ENCODE measurements around the gene MLLT3. TPM values are rescaled to one million over a fixed set of nuclear protein-coding genes. Genes with fewer than 3 reads are reported as not detected.

Gene MLLT3
- total RNA-seq, 4 donors from 2014 or later, result 10.2 to 15.3 (median 14.5) TPM

DNA sequence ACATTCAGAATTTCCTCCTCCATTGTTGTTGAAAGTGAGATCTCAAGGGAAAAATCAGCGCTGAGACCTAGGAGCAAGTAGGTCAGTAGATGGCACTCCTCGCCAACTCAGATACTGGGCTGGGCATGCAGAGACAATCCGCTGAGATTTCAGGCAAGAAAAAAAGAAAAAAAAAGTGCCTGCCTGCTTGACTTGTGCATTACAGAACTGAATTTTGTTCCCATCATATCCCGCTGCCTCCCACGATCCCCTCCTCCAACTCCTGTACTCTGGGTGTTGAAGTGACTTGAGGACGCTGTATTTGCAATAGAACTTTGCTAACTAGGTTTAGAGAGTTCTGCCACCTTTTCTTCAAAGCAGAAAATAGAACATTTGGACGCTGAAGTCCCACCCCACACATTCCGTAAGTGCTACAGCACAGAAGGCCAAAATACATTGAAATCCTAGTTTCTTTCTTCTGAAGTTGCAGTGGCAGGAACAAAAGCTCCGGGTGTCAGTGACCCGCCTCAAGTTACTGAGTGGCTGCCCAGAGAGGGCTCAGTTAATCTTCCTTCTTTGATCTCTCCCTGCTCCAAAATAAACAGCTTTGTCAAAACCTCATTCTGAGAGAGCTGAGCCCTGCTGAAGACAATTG is 265.8 kb downstream of the MLLT3 start:
- peak; percentile 15 to 59 for DNase-seq (ENCODE audit: low spot score in 2 of 2)
- TF ChIP-seq, protein P1, sequence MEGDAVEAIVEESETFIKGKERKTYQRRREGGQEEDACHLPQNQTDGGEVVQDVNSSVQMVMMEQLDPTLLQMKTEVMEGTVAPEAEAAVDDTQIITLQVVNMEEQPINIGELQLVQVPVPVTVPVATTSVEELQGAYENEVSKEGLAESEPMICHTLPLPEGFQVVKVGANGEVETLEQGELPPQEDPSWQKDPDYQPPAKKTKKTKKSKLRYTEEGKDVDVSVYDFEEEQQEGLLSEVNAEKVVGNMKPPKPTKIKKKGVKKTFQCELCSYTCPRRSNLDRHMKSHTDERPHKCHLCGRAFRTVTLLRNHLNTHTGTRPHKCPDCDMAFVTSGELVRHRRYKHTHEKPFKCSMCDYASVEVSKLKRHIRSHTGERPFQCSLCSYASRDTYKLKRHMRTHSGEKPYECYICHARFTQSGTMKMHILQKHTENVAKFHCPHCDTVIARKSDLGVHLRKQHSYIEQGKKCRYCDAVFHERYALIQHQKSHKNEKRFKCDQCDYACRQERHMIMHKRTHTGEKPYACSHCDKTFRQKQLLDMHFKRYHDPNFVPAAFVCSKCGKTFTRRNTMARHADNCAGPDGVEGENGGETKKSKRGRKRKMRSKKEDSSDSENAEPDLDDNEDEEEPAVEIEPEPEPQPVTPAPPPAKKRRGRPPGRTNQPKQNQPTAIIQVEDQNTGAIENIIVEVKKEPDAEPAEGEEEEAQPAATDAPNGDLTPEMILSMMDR (IDR thresholded peaks at IDR 0.05), result peak; percentile 26 to 62 (median 50)
- TF ChIP-seq POLR2A (IDR thresholded peaks at IDR 0.05) (no peak), EP300 (IDR thresholded peaks at IDR 0.05) (peak in 1 of 2 donors; percentile 17)
- peak overlapping the region in 1 of 4 donors; percentile 10 for H3K4me3 ChIP-seq
- 4 to 5% methylated on average over 10 of the region's 10 CpGs for WGBS, 2 donors
- H3K27ac ChIP-seq, result peak overlapping the region in 3 of 4 donors; percentile 13 to 27 (median 19)
- peaks cover 0 to 19% (median 5%) of the 10 kb centered on the region in 4 donors for H3K4me1 ChIP-seq
- no peaks in the 10 kb centered on the region for H3K27me3 ChIP-seq
- H3K9me3 ChIP-seq, result no peaks in the 10 kb centered on the region
- H3K36me3 ChIP-seq, result peaks cover 0 to 26% (median 0%) of the 10 kb centered on the region in 3 donors

DNA sequence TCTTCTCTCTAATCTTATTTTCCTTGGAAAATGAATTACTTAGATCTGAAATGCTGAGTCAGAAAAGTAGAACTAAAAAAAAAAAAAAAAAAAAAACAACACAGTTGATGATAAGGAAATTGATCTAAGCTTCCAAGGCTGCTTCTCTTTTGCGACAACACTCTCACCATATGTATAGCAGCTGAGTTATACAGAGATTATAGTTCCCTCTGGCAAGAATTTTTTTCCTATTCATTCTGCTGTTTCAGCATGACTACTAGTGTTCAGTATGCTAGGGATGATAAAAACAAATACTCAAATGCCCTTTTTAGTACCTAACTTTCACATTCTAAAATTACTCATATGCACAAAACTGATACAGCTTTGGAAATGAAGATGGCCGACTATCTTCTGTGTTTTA is 267.3 kb downstream of the MLLT3 start:
- WGBS, 2 donors, result 60 to 68% methylated on average over 2 of the region's 2 CpGs
- TF ChIP-seq POLR2A (IDR thresholded peaks at IDR 0.05) (no peak), EP300 (IDR thresholded peaks at IDR 0.05) (no peak)
- TF ChIP-seq, protein P1 (IDR thresholded peaks at IDR 0.05), result no peak
- no peak overlapping the region for H3K27ac ChIP-seq

GRCh38 chr9:20353931-20354652 is 268.2 kb downstream of the MLLT3 start:
- 90 to 93% methylated on average over 5 of the region's 5 CpGs for WGBS, 2 donors
- Histone ChIP-seq H3K4me3 (no peak overlapping the region), H3K36me3 (peaks cover 0 to 12% (median 0%) of the 10 kb centered on the region in 3 donors), H3K27ac (no peak overlapping the region), H3K9me3 (no peaks in the 10 kb centered on the region), H3K27me3 (no peaks in the 10 kb centered on the region), H3K4me1 (peaks cover 0 to 19% (median 5%) of the 10 kb centered on the region in 4 donors)
- no peak for DNase-seq (ENCODE audit: low spot score in 2 of 2)
- TF ChIP-seq POLR2A (IDR thresholded peaks at IDR 0.05), result no peak
- TF ChIP-seq, protein P1 (IDR thresholded peaks at IDR 0.05), result no peak
- TF ChIP-seq EP300 (IDR thresholded peaks at IDR 0.05), result no peak

More for the DNA sequence above, 267.3 kb downstream of the MLLT3 start:
- DNase-seq (ENCODE audit: low spot score in 2 of 2), result no peak
- no peaks in the 10 kb centered on the region for H3K9me3 ChIP-seq
- peaks cover 0 to 19% (median 5%) of the 10 kb centered on the region in 4 donors for H3K4me1 ChIP-seq
- no peaks in the 10 kb centered on the region for H3K27me3 ChIP-seq
- no peak overlapping the region for H3K4me3 ChIP-seq
- H3K36me3 ChIP-seq, result peaks cover 0 to 13% (median 0%) of the 10 kb centered on the region in 3 donors

DNA sequence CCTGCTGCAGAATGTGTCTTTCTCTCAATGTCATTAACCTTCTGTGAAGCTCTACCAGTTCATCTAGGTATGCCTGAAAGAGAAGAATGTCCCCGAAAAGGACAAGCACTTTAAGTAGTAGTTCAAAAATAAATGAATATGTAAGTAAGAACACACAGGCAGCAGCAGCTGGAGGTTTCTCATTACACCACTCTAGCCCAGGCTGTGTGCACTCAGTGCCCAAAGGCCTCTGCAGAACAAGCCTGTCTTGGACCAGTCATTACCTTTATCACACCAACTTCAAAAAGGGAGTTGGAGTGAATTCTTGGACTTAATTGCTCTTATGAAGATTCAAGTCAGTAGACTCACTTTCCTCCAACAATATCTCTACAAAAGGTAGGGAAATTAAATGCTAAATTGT is 268.8 kb downstream of the MLLT3 start:
- no peak for DNase-seq (ENCODE audit: low spot score in 2 of 2)
- TF ChIP-seq POLR2A (IDR thresholded peaks at IDR 0.05), result no peak
- TF ChIP-seq, protein P1 (IDR thresholded peaks at IDR 0.05), result no peak
- no peak for TF ChIP-seq EP300 (IDR thresholded peaks at IDR 0.05)
- Histone ChIP-seq H3K27ac (no peak overlapping the region), H3K36me3 (peaks cover 0 to 12% (median 0%) of the 10 kb centered on the region in 3 donors), H3K4me3 (no peak overlapping the region), H3K9me3 (no peaks in the 10 kb centered on the region), H3K27me3 (no peaks in the 10 kb centered on the region), H3K4me1 (peaks cover 0 to 19% (median 5%) of the 10 kb centered on the region in 4 donors)
- 85 to 100% methylated on average over 1 of the region's 1 CpG for WGBS, 2 donors

DNA sequence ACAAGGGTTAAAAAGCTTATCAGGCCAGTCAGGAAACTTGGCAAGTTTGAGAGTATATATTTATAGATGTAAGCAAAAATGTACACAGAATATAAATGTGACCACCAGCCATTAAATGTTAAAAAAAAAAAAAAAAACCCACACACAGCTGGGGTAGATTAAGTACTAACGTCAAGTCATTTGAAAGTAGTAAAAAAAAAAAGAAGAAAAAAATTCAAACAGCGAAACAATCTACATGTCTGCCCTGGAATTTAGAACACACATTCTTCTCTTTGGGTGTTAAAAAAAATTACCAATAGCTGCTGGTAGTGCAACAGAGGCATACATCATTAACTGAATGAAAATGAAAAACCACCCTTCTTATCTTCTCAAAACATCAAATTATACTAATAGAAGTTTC is 269.7 kb downstream of the MLLT3 start:
- Histone ChIP-seq H3K36me3 (peaks cover 0 to 12% (median 0%) of the 10 kb centered on the region in 3 donors), H3K4me1 (peaks cover 0 to 19% (median 5%) of the 10 kb centered on the region in 4 donors), H3K9me3 (no peaks in the 10 kb centered on the region), H3K27me3 (no peaks in the 10 kb centered on the region), H3K27ac (no peak overlapping the region), H3K4me3 (no peak overlapping the region)
- TF ChIP-seq POLR2A (IDR thresholded peaks at IDR 0.05), result no peak
- TF ChIP-seq, protein P1 (IDR thresholded peaks at IDR 0.05), result no peak
- no peak for TF ChIP-seq EP300 (IDR thresholded peaks at IDR 0.05)
- no peak for DNase-seq (ENCODE audit: low spot score in 2 of 2)
- WGBS, 2 donors, result 79 to 83% methylated on average over 2 of the region's 2 CpGs
